HCT116 (cell line): Measurements from ENCODE around the gene AHNAK. TPM values are rescaled to one million over a fixed set of nuclear protein-coding genes. Genes with fewer than 3 reads are reported as not detected.
A peak's percentile ranks its signal among the peaks of the same experiment; 100 is the strongest.

ENCODE experiments used
- ATAC-seq: fragments of 200-7000 bp; cut with Tn5 transposase; 2 replicates; pipeline ENCODE4 v1.9.1; 2020; ENCODE audit warnings: mild to moderate bottlenecking, moderate library complexity
- BruUV-seq: library from RNA; stranded (reverse); fragments of 400-500 nt; replicated peaks from 2 replicates; lab custom pipeline; 2021; lab: Mats Ljungman, UMichigan
- CTCF ChIA-PET: fragments of 300-600 bp; sonication (Branson Sonifier 250); formaldehyde crosslinking; loops from one replicate; lab custom pipeline; 2021; ENCODE audit warnings: antibody characterized with exemption; lab: Charles Lee
- POLR2A ChIA-PET: fragments of 300-600, 350-600 bp; sonication (Branson Sonifier 250); formaldehyde crosslinking; loops from one replicate; lab custom pipeline; 2021; ENCODE audit warnings: antibody characterized with exemption; lab: Charles Lee
- RAD21 ChIA-PET, 2 experiments: fragments of 300-600 bp; sonication (Branson Sonifier 250); formaldehyde crosslinking; loops; one replicate each; lab custom pipeline; 2023; ENCODE audit warnings: low total read pairs in 2 of 2; ENCODE audit not compliant: uncharacterized antibody in 2 of 2, unreplicated experiment in 2 of 2, low non-redundant PET in 1 of 2; lab: Charles Lee
- DNase-seq: peaks from one replicate; pipeline ENCODE4 v3.0.0-alpha.2; 2010; ENCODE audit warnings: low read depth, low spot score
- H2AFZ ChIP-seq: fragments of 200-600 bp; shearing (Covaris generic), sonication (generic); 2 replicates; pipeline ENCODE4 v1.6.1; 2017; ENCODE audit warnings: low read depth, mixed run types, mixed read lengths, antibody characterized with exemption, low read length; ENCODE audit not compliant: poor library complexity, severe bottlenecking
- H3K27ac ChIP-seq: 2 replicates; pipeline ENCODE4 v1.5.1; 2012; ENCODE audit warnings: low read depth, low read length
- H3K27me3 ChIP-seq: fragments of 200-600 bp; sonication (generic); 2 replicates; pipeline ENCODE4 v1.6.1; 2016; ENCODE audit warnings: mixed run types, low read length, mixed read lengths; ENCODE audit not compliant: insufficient read depth
- H3K36me3 ChIP-seq, 2 experiments: fragments of 200-500 bp in 1 of 2; fragments of 200-600 bp in 1 of 2; sonication (Bioruptor generic) in 1 of 2; sonication (generic) in 1 of 2; 2 replicates each; pipeline versions ENCODE4 v1.5.1 to v1.6.1; 2014 to 2016; ENCODE audit warnings: low read length in 2 of 2, inconsistent platforms in 1 of 2, mixed read lengths in 1 of 2, mixed run types in 1 of 2; ENCODE audit not compliant: insufficient read depth in 2 of 2, control insufficient read depth in 1 of 2
- H3K4me1 ChIP-seq, 2 experiments: fragments of 200-600 bp in 1 of 2; sonication (generic) in 1 of 2; 2 replicates each; pipeline versions ENCODE4 v1.5.1 to v1.6.1; 2012 to 2017; ENCODE audit warnings: low read length in 2 of 2, inconsistent platforms in 1 of 2, mild to moderate bottlenecking in 1 of 2, mixed read lengths in 1 of 2, mixed run types in 1 of 2, moderate library complexity in 1 of 2; ENCODE audit not compliant: insufficient read depth in 2 of 2, control insufficient read depth in 1 of 2
- H3K4me2 ChIP-seq: fragments of 200-600 bp; sonication (generic); 2 replicates; pipeline ENCODE4 v1.6.1; 2017; ENCODE audit warnings: mixed run types, low read length, mixed read lengths
- H3K4me3 ChIP-seq, 2 experiments: fragments of 200-600 bp in 1 of 2; sonication (generic) in 1 of 2; replicated peaks in 1 of 2; 2 replicates each; pipeline ENCODE4 v1.5.1; 2011 to 2016; ENCODE audit warnings: low read length in 2 of 2, control low read depth in 1 of 2, low read depth in 1 of 2, mild to moderate bottlenecking in 1 of 2, mixed read lengths in 1 of 2, mixed run types in 1 of 2
- H3K79me2 ChIP-seq: fragments of 200-600 bp; sonication (generic); 2 replicates; pipeline ENCODE4 v1.6.1; 2017; ENCODE audit warnings: mild to moderate bottlenecking, mixed run types, low read length, moderate library complexity, mixed read lengths; ENCODE audit not compliant: insufficient read depth
- H3K9ac ChIP-seq: fragments of 200-600 bp; sonication (generic); 2 replicates; pipeline ENCODE4 v1.6.1; 2016; ENCODE audit warnings: low read length, mixed read lengths
- H3K9me2 ChIP-seq: fragments of 200-600 bp; sonication (generic), shearing (Covaris generic); 2 replicates; pipeline ENCODE4 v1.6.1; 2017; ENCODE audit warnings: mixed run types, mild to moderate bottlenecking, moderate library complexity; ENCODE audit not compliant: insufficient read depth
- H3K9me3 ChIP-seq, 2 experiments: fragments of 200-500 bp in 1 of 2; fragments of 200-600 bp in 1 of 2; sonication (Bioruptor generic) in 1 of 2; sonication (generic) in 1 of 2; 2 replicates each; pipeline ENCODE4 v1.6.1; 2014 to 2017; ENCODE audit warnings: low read length in 2 of 2, mixed read lengths in 2 of 2, inconsistent platforms in 1 of 2, low read depth in 1 of 2, mild to moderate bottlenecking in 1 of 2, mixed run types in 1 of 2, moderate library complexity in 1 of 2; ENCODE audit not compliant: control insufficient read depth in 1 of 2, insufficient read depth in 1 of 2
- H4K20me1 ChIP-seq: fragments of 200-600 bp; sonication (generic), shearing (Covaris generic); 2 replicates; pipeline ENCODE4 v1.6.1; 2017; ENCODE audit warnings: mixed run types, mild to moderate bottlenecking, moderate library complexity; ENCODE audit not compliant: insufficient read depth
- CEBPB ChIP-seq: IDR thresholded peaks from 2 replicates; pipeline ENCODE4 v1.6.1; 2012; ENCODE audit warnings: low read depth
- ELF1 ChIP-seq: IDR thresholded peaks from 2 replicates; pipeline ENCODE4 v1.6.1; 2012; ENCODE audit warnings: low read depth, borderline replicate concordance
- JUND ChIP-seq: IDR thresholded peaks from 2 replicates; pipeline ENCODE4 v1.6.1; 2012
- POLR2A ChIP-seq: IDR thresholded peaks from 2 replicates; pipeline ENCODE4 v1.7.0; 2011; ENCODE audit warnings: borderline replicate concordance; ENCODE audit not compliant: insufficient read depth, insufficient read length; ENCODE audit errors: extremely low read depth
- POLR2AphosphoS5 ChIP-seq: IDR thresholded peaks from 2 replicates; pipeline ENCODE4 v1.6.1; 2011; ENCODE audit warnings: mild to moderate bottlenecking, low read depth, low read length, moderate library complexity
- RAD21 ChIP-seq: IDR thresholded peaks from 2 replicates; pipeline ENCODE4 v1.6.1; 2012; ENCODE audit warnings: low read depth, mild to moderate bottlenecking
- TCF7L2 ChIP-seq: IDR thresholded peaks from 2 replicates; pipeline ENCODE4 v1.7.0; 2011; ENCODE audit warnings: borderline replicate concordance, inconsistent platforms; ENCODE audit not compliant: insufficient read depth, insufficient read length; ENCODE audit errors: extremely low read depth
- YY1 ChIP-seq: IDR thresholded peaks from 2 replicates; pipeline ENCODE4 v1.6.1; 2011; ENCODE audit warnings: low read length, low read depth, moderate library complexity, mild to moderate bottlenecking; ENCODE audit not compliant: insufficient replicate concordance; ENCODE audit errors: extremely low read depth
- ZFX ChIP-seq: fragments of 450-650 bp; IDR thresholded peaks from 2 replicates; pipeline ENCODE4 v1.6.1; 2017
- intact Hi-C: fragments of 100-400 bp; cut with micrococcal nuclease; formaldehyde crosslinking; loops from 2 replicates; pipeline ENCODE4 v1.10.0; 2022
- total RNA-seq: library from RNA; stranded (reverse); gene quantifications from one replicate; pipeline ENCODE4 v1.2.1, GENCODE V29; 2021; ENCODE audit not compliant: unreplicated experiment
- TF ChIP-seq, protein P1 (sequence below): IDR thresholded peaks from 2 replicates; pipeline ENCODE4 v1.6.1; 2012; ENCODE audit warnings: low read depth
- TF ChIP-seq, protein P2 (sequence below): IDR thresholded peaks from 2 replicates; pipeline ENCODE4 v1.6.1; 2011; ENCODE audit warnings: mild to moderate bottlenecking, low read length, moderate library complexity; ENCODE audit not compliant: insufficient replicate concordance; ENCODE audit errors: extremely low read depth
- TF ChIP-seq, protein P3 (sequence below): IDR thresholded peaks from 2 replicates; pipeline ENCODE4 v1.6.1; 2012

AHNAK gene
- total RNA-seq, 1 experiment from 2014 or later: 239 TPM

DNA sequence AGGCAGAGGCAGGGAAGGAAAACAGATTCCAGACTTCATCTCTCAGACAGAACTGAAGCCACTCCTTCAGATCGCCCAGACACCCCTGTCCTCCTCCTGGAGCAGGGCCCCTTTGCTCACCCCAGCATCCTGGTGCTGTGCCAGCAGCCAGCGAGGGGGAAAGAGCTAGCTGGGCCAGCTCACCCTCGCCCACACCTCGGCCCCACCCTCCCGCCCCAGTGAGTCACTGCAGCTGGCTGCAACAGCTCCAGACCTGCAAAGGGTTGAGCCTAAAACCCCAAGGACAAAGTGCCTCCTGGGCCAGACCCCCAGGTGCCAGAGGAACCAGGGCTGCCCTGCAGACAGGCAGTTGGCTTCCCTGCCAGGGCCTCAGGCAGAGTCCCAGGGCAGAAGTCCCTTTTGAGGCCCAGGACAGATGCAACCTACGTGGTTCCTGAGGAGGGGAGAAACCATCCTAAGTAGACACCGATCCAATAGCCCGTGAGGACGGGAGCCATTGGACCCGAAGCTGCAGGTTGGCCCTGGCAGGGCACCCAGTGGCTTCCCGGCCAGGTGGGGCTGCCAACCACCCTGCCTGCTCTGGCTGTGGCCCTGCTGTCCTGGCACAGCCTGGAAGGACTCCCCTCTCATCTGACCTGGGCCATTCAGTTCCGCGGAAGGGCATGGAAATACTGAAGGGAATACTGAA, 7.2 kb downstream of the AHNAK start:
- no TSS peak for BruUV-seq
- ATAC-seq (peak; percentile 52), DNase-seq (no peak)
- no peak for TF ChIP-seq YY1
- no peak for TF ChIP-seq TCF7L2
- TF ChIP-seq, protein P1, sequence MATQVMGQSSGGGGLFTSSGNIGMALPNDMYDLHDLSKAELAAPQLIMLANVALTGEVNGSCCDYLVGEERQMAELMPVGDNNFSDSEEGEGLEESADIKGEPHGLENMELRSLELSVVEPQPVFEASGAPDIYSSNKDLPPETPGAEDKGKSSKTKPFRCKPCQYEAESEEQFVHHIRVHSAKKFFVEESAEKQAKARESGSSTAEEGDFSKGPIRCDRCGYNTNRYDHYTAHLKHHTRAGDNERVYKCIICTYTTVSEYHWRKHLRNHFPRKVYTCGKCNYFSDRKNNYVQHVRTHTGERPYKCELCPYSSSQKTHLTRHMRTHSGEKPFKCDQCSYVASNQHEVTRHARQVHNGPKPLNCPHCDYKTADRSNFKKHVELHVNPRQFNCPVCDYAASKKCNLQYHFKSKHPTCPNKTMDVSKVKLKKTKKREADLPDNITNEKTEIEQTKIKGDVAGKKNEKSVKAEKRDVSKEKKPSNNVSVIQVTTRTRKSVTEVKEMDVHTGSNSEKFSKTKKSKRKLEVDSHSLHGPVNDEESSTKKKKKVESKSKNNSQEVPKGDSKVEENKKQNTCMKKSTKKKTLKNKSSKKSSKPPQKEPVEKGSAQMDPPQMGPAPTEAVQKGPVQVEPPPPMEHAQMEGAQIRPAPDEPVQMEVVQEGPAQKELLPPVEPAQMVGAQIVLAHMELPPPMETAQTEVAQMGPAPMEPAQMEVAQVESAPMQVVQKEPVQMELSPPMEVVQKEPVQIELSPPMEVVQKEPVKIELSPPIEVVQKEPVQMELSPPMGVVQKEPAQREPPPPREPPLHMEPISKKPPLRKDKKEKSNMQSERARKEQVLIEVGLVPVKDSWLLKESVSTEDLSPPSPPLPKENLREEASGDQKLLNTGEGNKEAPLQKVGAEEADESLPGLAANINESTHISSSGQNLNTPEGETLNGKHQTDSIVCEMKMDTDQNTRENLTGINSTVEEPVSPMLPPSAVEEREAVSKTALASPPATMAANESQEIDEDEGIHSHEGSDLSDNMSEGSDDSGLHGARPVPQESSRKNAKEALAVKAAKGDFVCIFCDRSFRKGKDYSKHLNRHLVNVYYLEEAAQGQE: no peak
- TF ChIP-seq POLR2A: no peak
- TF ChIP-seq, protein P2, sequence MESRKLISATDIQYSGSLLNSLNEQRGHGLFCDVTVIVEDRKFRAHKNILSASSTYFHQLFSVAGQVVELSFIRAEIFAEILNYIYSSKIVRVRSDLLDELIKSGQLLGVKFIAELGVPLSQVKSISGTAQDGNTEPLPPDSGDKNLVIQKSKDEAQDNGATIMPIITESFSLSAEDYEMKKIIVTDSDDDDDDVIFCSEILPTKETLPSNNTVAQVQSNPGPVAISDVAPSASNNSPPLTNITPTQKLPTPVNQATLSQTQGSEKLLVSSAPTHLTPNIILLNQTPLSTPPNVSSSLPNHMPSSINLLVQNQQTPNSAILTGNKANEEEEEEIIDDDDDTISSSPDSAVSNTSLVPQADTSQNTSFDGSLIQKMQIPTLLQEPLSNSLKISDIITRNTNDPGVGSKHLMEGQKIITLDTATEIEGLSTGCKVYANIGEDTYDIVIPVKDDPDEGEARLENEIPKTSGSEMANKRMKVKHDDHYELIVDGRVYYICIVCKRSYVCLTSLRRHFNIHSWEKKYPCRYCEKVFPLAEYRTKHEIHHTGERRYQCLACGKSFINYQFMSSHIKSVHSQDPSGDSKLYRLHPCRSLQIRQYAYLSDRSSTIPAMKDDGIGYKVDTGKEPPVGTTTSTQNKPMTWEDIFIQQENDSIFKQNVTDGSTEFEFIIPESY: no peak
- TF ChIP-seq ELF1: no peak
- TF ChIP-seq JUND: no peak
- TF ChIP-seq ZFX: no peak
- no peak for TF ChIP-seq CEBPB
- TF ChIP-seq, protein P3, sequence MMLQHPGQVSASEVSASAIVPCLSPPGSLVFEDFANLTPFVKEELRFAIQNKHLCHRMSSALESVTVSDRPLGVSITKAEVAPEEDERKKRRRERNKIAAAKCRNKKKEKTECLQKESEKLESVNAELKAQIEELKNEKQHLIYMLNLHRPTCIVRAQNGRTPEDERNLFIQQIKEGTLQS: no peak
- TF ChIP-seq RAD21: no peak
- TF ChIP-seq POLR2AphosphoS5: no peak
- no peaks in the 10 kb centered on the region for H3K27me3 ChIP-seq
- peak overlapping the region; percentile 94 for H3K4me2 ChIP-seq
- peaks cover 8 to 21% of the 10 kb centered on the region in 2 experiments for H3K36me3 ChIP-seq
- H2AFZ ChIP-seq: no peak overlapping the region
- intact Hi-C loops: no loop called here
- peaks cover 88% of the 10 kb centered on the region for H3K79me2 ChIP-seq
- H3K27ac ChIP-seq: peak overlapping the region; percentile 86
- H3K9me2 ChIP-seq: no peaks in the 10 kb centered on the region
- peak overlapping the region; percentile 57 for H3K9ac ChIP-seq
- H4K20me1 ChIP-seq: peaks cover 19% of the 10 kb centered on the region; the same call in 1 of the 2 replicates
- no peaks in the 10 kb centered on the region for H3K9me3 ChIP-seq
- POLR2A ChIA-PET: interaction anchor here (0.9 to 1.8 kb wide), 8 partner anchors 14 to 126 kb away, joined by 3 to 9 read pairs (median 4); partner anchors contain the start of genes C11orf98 and CSKMT
- peaks cover 58 to 67% of the 10 kb centered on the region in 2 experiments for H3K4me1 ChIP-seq
- CTCF ChIA-PET: interaction anchor here (0.9 to 2.5 kb wide), 6 partner anchors 18 to 144 kb away, joined by 3 to 34 read pairs (median 6); no protein-coding TSS in a partner anchor
- RAD21 ChIA-PET: interaction anchor here (1.0 to 1.5 kb wide), 4 partner anchors 42 to 144 kb away, joined by 3 to 7 read pairs (median 4); no protein-coding TSS in a partner anchor
- peak overlapping the region; percentile 10 to 54 for H3K4me3 ChIP-seq
